ENCODE measurements around the gene ENTHD1. TPM values are rescaled to one million over a fixed set of nuclear protein-coding genes. Genes with fewer than 3 reads are reported as not detected.

ENTHD1 gene
- total and polyA plus RNA-seq, 2 of the 8 experiments (the other 6 are each of a cell fraction or from before 2014, with no cell fraction given) = not detected

DNA sequence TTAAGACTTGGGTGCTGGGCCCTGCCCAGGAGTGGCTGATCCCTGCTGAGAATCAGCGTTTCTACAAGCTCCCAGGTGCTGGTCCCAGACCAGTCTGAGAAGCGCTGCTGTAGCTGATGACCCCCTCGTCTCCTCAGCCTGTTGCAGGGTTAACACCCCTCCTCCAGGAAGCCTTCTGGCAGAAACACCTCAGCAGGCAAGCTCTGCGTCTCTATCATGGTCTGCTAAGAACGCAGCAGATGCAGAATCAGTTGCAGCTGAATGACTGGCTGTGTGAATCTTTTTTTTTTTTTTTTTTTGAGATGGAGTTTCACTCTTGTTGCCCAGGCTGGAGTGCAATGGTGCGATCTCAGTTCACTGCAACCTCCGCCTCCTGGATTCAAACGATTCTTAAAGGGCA lies 190.5 kb downstream of the ENTHD1 start (continued):
- TF ChIP-seq TEAD4 (IDR thresholded peaks at IDR 0.05; ENCODE audit: low read depth, low read length) (no peak), TBP (IDR thresholded peaks at IDR 0.05; ENCODE audit: low read depth, low read length) (no peak), ZNF274 (IDR thresholded peaks at IDR 0.05; ENCODE audit: borderline replicate concordance, extremely low read depth, low read length) (no peak), SAP30 (IDR thresholded peaks at IDR 0.05; ENCODE audit: insufficient read depth, insufficient replicate concordance, low read length) (no peak)
- TF ChIP-seq, protein P1, sequence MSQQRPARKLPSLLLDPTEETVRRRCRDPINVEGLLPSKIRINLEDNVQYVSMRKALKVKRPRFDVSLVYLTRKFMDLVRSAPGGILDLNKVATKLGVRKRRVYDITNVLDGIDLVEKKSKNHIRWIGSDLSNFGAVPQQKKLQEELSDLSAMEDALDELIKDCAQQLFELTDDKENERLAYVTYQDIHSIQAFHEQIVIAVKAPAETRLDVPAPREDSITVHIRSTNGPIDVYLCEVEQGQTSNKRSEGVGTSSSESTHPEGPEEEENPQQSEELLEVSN (IDR thresholded peaks at IDR 0.05) = no peak

Data from H1 (cell line).